Muscle of arm (tissue), 12 donors: Measurements from ENCODE around the gene SMIM7. TPM values are rescaled to one million over a fixed set of nuclear protein-coding genes. Genes with fewer than 3 reads are reported as not detected.

Experiments used
- DNase-seq: peaks from one replicate; pipeline ENCODE4 v3.0.0-alpha.2; 2013
- polyA plus RNA-seq, 12 donors: library from polyadenylated mRNA; unstranded; fragments of 120-200 nt; gene quantifications; one replicate each; pipeline ENCODE4 v1.2.1, GENCODE V29; 2013; ENCODE audit not compliant: insufficient read length in 12 of 12

Gene SMIM7
- polyA plus RNA-seq, 12 donors, result 30.4 to 61.9 (median 53.9) TPM; not detected in 1

- no peak for DNase-seq
These were observed 34.6 kb downstream of the SMIM7 start for GRCh38 chr19:16625163-16625958.

- no peak for DNase-seq
These were observed 35.7 kb downstream of the SMIM7 start for GRCh38 chr19:16624236-16624635.

- DNase-seq, result no peak
These were observed 36.4 kb downstream of the SMIM7 start for GRCh38 chr19:16623576-16623975.

- DNase-seq, result no peak
These were observed 36.9 kb downstream of the SMIM7 start for GRCh38 chr19:16623066-16623465.

- no peak for DNase-seq
These were observed 38.7 kb downstream of the SMIM7 start for GRCh38 chr19:16621165-16621800.

GRCh38 chr19:16620584-16620983 is 39.4 kb downstream of the SMIM7 start:
- no peak for DNase-seq

GRCh38 chr19:16620018-16620417 is 39.9 kb downstream of the SMIM7 start:
- DNase-seq, result no peak

- no peak for DNase-seq
These were observed 40.5 kb downstream of the SMIM7 start for GRCh38 chr19:16619457-16619856.

- DNase-seq, result no peak
These were observed 41.7 kb downstream of the SMIM7 start for GRCh38 chr19:16618248-16618647.

- no peak for DNase-seq
These were observed 44.1 kb downstream of the SMIM7 start for GRCh38 chr19:16615808-16616207.

- DNase-seq, result no peak
These were observed 45.0 kb downstream of the SMIM7 start for GRCh38 chr19:16614941-16615340.

GRCh38 chr19:16613841-16614240 is 46.1 kb downstream of the SMIM7 start:
- no peak for DNase-seq

GRCh38 chr19:16612636-16613035 is 47.3 kb downstream of the SMIM7 start:
- no peak for DNase-seq

GRCh38 chr19:16611121-16611520 is 48.8 kb downstream of the SMIM7 start:
- DNase-seq, result no peak

- no peak for DNase-seq
These were observed 50.3 kb downstream of the SMIM7 start for GRCh38 chr19:16609511-16610200.

GRCh38 chr19:16608290-16608739 is 51.6 kb downstream of the SMIM7 start:
- DNase-seq, result no peak

GRCh38 chr19:16607819-16608218 is 52.1 kb downstream of the SMIM7 start:
- no peak for DNase-seq

- DNase-seq, result no peak
These were observed 54.4 kb downstream of the SMIM7 start for GRCh38 chr19:16605553-16605994.

GRCh38 chr19:16605115-16605514 is 54.8 kb downstream of the SMIM7 start:
- no peak for DNase-seq

- DNase-seq, result no peak
These were observed 55.3 kb downstream of the SMIM7 start for GRCh38 chr19:16604615-16605014.

- no peak for DNase-seq
These were observed 56.9 kb downstream of the SMIM7 start for GRCh38 chr19:16603090-16603489.

GRCh38 chr19:16601378-16602052 is 58.4 kb downstream of the SMIM7 start:
- DNase-seq, result no peak
